PC-3 (cell line): ENCODE results near the gene CHURC1. TPM values are rescaled to one million over a fixed set of nuclear protein-coding genes. Genes with fewer than 3 reads are reported as not detected.
"Not testable (repeated sequence)": the region's sequence is repeated elsewhere in the genome, so short reads cannot be mapped to it uniquely, and the experiment has no call there.

Experiments used
- ATAC-seq: fragments of 200-7000 bp; cut with Tn5 transposase; 2 replicates; pipeline ENCODE4 v1.9.1; 2020; ENCODE audit warnings: mild to moderate bottlenecking, moderate library complexity
- BruUV-seq: library from RNA; stranded (reverse); fragments of 400-500 nt; replicated peaks from 2 replicates; lab custom pipeline; 2021; lab: Mats Ljungman, UMichigan
- CTCF ChIA-PET: fragments of 300-600 bp; sonication (Branson Sonifier 250); formaldehyde crosslinking; loops from one replicate; lab custom pipeline; 2022; ENCODE audit warnings: antibody characterized with exemption; lab: Charles Lee
- POLR2A ChIA-PET: fragments of 300-600 bp; sonication (Branson Sonifier 250); formaldehyde crosslinking; loops from one replicate; lab custom pipeline; 2022; ENCODE audit warnings: antibody characterized with exemption; ENCODE audit not compliant: unreplicated experiment; lab: Charles Lee
- DNase-seq: peaks from one replicate; pipeline ENCODE4 v3.0.0-alpha.2; 2015
- H2AFZ ChIP-seq: fragments of 300-600 bp; sonication (generic); 2 replicates; pipeline ENCODE4 v1.6.0; 2016; ENCODE audit warnings: antibody characterized with exemption, low read length
- H3F3A ChIP-seq: fragments of 300-600 bp; sonication (generic); one replicate; pipeline ENCODE4 v1.6.0; 2017; ENCODE audit warnings: antibody characterized with exemption, low read length, control low read depth, mild to moderate bottlenecking; ENCODE audit not compliant: unreplicated experiment
- H3K27ac ChIP-seq: fragments of 300-600 bp; sonication (generic); 2 replicates; pipeline ENCODE4 v1.5.1; 2016; ENCODE audit warnings: mild to moderate bottlenecking, low read length
- H3K27me3 ChIP-seq: fragments of 300-600 bp; sonication (generic); 2 replicates; pipeline ENCODE4 v1.6.1; 2016; ENCODE audit warnings: low read length, mixed read lengths
- H3K36me3 ChIP-seq: fragments of 300-600 bp; sonication (generic); 2 replicates; pipeline ENCODE4 v1.6.1; 2016; ENCODE audit warnings: low read depth, mixed run types, low read length, mixed read lengths
- H3K4me1 ChIP-seq: fragments of 300-600 bp; sonication (generic); 2 replicates; pipeline ENCODE4 v1.5.1; 2016; ENCODE audit warnings: low read length; ENCODE audit not compliant: insufficient read depth
- H3K4me2 ChIP-seq: fragments of 300-600 bp; sonication (generic); 2 replicates; pipeline ENCODE4 v1.6.0; 2016; ENCODE audit warnings: low read length
- H3K4me3 ChIP-seq: fragments of 300-600 bp; sonication (generic); 2 replicates; pipeline ENCODE4 v1.5.1; 2016; ENCODE audit warnings: mild to moderate bottlenecking, low read length, mixed read lengths
- H3K79me2 ChIP-seq: fragments of 300-600 bp; sonication (generic); 2 replicates; pipeline ENCODE4 v1.6.1; 2017; ENCODE audit warnings: low read length, mixed read lengths
- H3K9ac ChIP-seq: fragments of 300-600 bp; sonication (generic); 2 replicates; pipeline ENCODE4 v1.6.0; 2016; ENCODE audit warnings: mild to moderate bottlenecking, low read length
- H3K9me2 ChIP-seq: fragments of 300-600 bp; sonication (generic); replicated peaks from 2 replicates; pipeline ENCODE4 v1.6.1; 2016; ENCODE audit warnings: mixed run types, low read length, mixed read lengths
- H3K9me3 ChIP-seq: fragments of 300-600 bp; sonication (generic); 2 replicates; pipeline ENCODE4 v1.6.1; 2016; ENCODE audit warnings: low read length, mixed read lengths
- H4K20me1 ChIP-seq: fragments of 300-600 bp; sonication (generic); 2 replicates; pipeline ENCODE4 v1.6.1; 2016; ENCODE audit warnings: low read length, mixed read lengths
- CTCF ChIP-seq: fragments of 300-600 bp; sonication (generic); conservative IDR thresholded peaks from 2 replicates; pipeline ENCODE4 v1.5.1; 2017; ENCODE audit warnings: antibody characterized with exemption, low read depth, mild to moderate bottlenecking, low read length
- EZH2 ChIP-seq: fragments of 300-600 bp; sonication (generic); IDR thresholded peaks from one replicate; pipeline ENCODE4 v1.6.1; 2017; ENCODE audit warnings: antibody characterized with exemption, mild to moderate bottlenecking, low read length; ENCODE audit not compliant: unreplicated experiment
- EZH2phosphoT487 ChIP-seq: fragments of 300-600 bp; sonication (generic); IDR thresholded peaks from 2 replicates; pipeline ENCODE4 v1.6.1; 2018; ENCODE audit warnings: mild to moderate bottlenecking, antibody characterized with exemption, low read length, borderline replicate concordance
- intact Hi-C: fragments of 100-400 bp; cut with micrococcal nuclease; formaldehyde crosslinking; loops from 2 replicates; pipeline ENCODE4 v1.9.0; 2023
- total RNA-seq: library from RNA; depleted of rRNA; stranded (reverse); fragments of >200 nt; gene quantifications from 2 replicates; pipeline ENCODE4 v1.2.3, GENCODE V29; 2014

CHURC1 gene
- total RNA-seq, 1 experiment from 2014 or later: 50.3 TPM

GRCh38 chr14:64912261-64912660 is 2.0 kb upstream of the CHURC1 start:
- CTCF ChIA-PET: no interaction called here
- Histone ChIP-seq H3K4me1 (peaks cover 15% of the 10 kb centered on the region), H4K20me1 (0 out of 2 replicates have a peak, but pooled peaks cover 3% of the 10 kb centered on the region), H3K4me3 (no peak overlapping the region), H3K36me3 (no peaks in the 10 kb centered on the region), H3K9ac (no peak overlapping the region), H3K27ac (no peak overlapping the region), H3K27me3 (no peaks in the 10 kb centered on the region), H2AFZ (no peak overlapping the region), H3K4me2 (no peak overlapping the region), H3K9me2 (no peaks in the 10 kb centered on the region), H3K79me2 (peaks cover 28% of the 10 kb centered on the region), H3K9me3 (no peaks in the 10 kb centered on the region), H3F3A (no peaks in the 10 kb centered on the region)
- BruUV-seq: no TSS peak
- intact Hi-C loops: loop anchor here (5.0 kb wide), 1 partner anchor 105 kb away; no protein-coding TSS in a partner anchor
- POLR2A ChIA-PET: no interaction called here
- TF ChIP-seq EZH2 (no peak), EZH2phosphoT487 (no peak), CTCF (no peak)
- no peak for DNase-seq
- no peak for ATAC-seq

- BruUV-seq, ATAC-seq: not testable (repeated sequence)
Measured at GRCh38 chr14:64913477-64913876, 778 bp upstream of the CHURC1 start.

GRCh38 chr14:64915029-64915424 is 772 bp downstream of the CHURC1 start:
- ChIA-PET CTCF (interaction anchor here (1.2 kb wide), 1 partner anchor 105 kb away, joined by 3 read pairs; no protein-coding TSS in a partner anchor), POLR2A (interaction anchor here (0.5 to 0.6 kb wide), 3 partner anchors 197 to 336 kb away, joined by 3 to 7 read pairs (median 4); no protein-coding TSS in a partner anchor)
- H3K27ac ChIP-seq: no peak overlapping the region
- intact Hi-C loops: no loop called here
- H3K4me1 ChIP-seq: peaks cover 15% of the 10 kb centered on the region
- ATAC-seq (no peak), DNase-seq (no peak)
- TSS peak; percentile 61 for BruUV-seq
- H4K20me1 ChIP-seq: 0 out of 2 replicates have a peak, but pooled peaks cover 3% of the 10 kb centered on the region
- peak overlapping the region; percentile 85 for H3K4me3 ChIP-seq
- no peaks in the 10 kb centered on the region for H3F3A ChIP-seq
- no peaks in the 10 kb centered on the region for H3K9me3 ChIP-seq
- TF ChIP-seq CTCF: no peak
- no peak for TF ChIP-seq EZH2
- no peak for TF ChIP-seq EZH2phosphoT487
- peak overlapping the region; percentile 83 for H2AFZ ChIP-seq
- no peaks in the 10 kb centered on the region; the same call in 1 of the 2 replicates for H3K36me3 ChIP-seq
- peak overlapping the region; percentile 95 for H3K9ac ChIP-seq
- peaks cover 56% of the 10 kb centered on the region for H3K79me2 ChIP-seq
- peak overlapping the region; percentile 94 for H3K4me2 ChIP-seq
- no peaks in the 10 kb centered on the region for H3K9me2 ChIP-seq
- no peaks in the 10 kb centered on the region for H3K27me3 ChIP-seq

More at GRCh38 chr14:64913477-64913876, 778 bp upstream of the CHURC1 start:
- DNase-seq, H3K27ac ChIP-seq, CTCF ChIA-PET, H3K9me2 ChIP-seq, H3K9me3 ChIP-seq, H3F3A ChIP-seq, H3K36me3 ChIP-seq, H4K20me1 ChIP-seq, H3K27me3 ChIP-seq: not testable (repeated sequence)
- Histone ChIP-seq H3K9ac (0 out of 2 replicates have a peak overlapping the region, but pooled peaks have one; percentile 13), H3K4me1 (peaks cover 15% of the 10 kb centered on the region), H2AFZ (peak overlapping the region; percentile 93), H3K4me2 (peak overlapping the region; percentile 94), H3K79me2 (peaks cover 40% of the 10 kb centered on the region), H3K4me3 (peak overlapping the region; percentile 85)
- intact Hi-C loops: loop anchor here (5.0 kb wide), 1 partner anchor 106 kb away; no protein-coding TSS in a partner anchor
- POLR2A ChIA-PET: interaction anchor here (0.7 kb wide), 1 partner anchor 570 kb away, joined by 3 read pairs; no protein-coding TSS in a partner anchor
